Common myeloid progenitor, CD34-positive (primary cell): ENCODE measurements around the gene CCDC175.

Experiments
- CTCF ChIA-PET: fragments of 350-600 bp; sonication (Branson Sonifier 250); formaldehyde crosslinking; loops from one replicate; lab custom pipeline; 2021; ENCODE audit warnings: antibody characterized with exemption; lab: Charles Lee
- POLR2A ChIA-PET: fragments of 350-600 bp; sonication (Branson Sonifier 250); formaldehyde crosslinking; loops from one replicate; lab custom pipeline; 2021; ENCODE audit warnings: antibody characterized with exemption; lab: Charles Lee
- DNase-seq, 3 donors: peaks; one replicate each; pipeline versions ENCODE4 v3.0.0 to v3.0.0-alpha.2; 2013
- H3K27ac ChIP-seq, 2 experiments: 1 replicate in 1 of 2; 2 replicates in 1 of 2; pipeline ENCODE4 v1.7.0; 2013; ENCODE audit warnings: inconsistent platforms in 2 of 2, low read length in 2 of 2, mild to moderate bottlenecking in 2 of 2, low read depth in 1 of 2, moderate library complexity in 1 of 2; ENCODE audit not compliant: severe bottlenecking in 2 of 2, insufficient read depth in 1 of 2, poor library complexity in 1 of 2
- H3K27me3 ChIP-seq, 5 experiments: replicated peaks in 2 of 5; 1 replicate in 3 of 5; 2 replicates in 2 of 5; pipeline versions ENCODE4 v1.6.1 to v1.7.0; 2013; ENCODE audit warnings: low read length in 4 of 5, mild to moderate bottlenecking in 2 of 5, moderate library complexity in 2 of 5, inconsistent platforms in 1 of 5; ENCODE audit not compliant: insufficient read depth in 5 of 5, control insufficient read depth in 4 of 5
- H3K36me3 ChIP-seq, 4 experiments: 1 replicate in 2 of 4; 2 replicates in 2 of 4; pipeline versions ENCODE4 v1.6.1 to v1.7.0; 2013; ENCODE audit warnings: low read length in 3 of 4, control low read depth in 1 of 4, mild to moderate bottlenecking in 1 of 4; ENCODE audit not compliant: control insufficient read depth in 4 of 4, insufficient read depth in 4 of 4
- H3K4me1 ChIP-seq, 4 experiments: 1 replicate in 3 of 4; 2 replicates in 1 of 4; pipeline versions ENCODE4 v1.6.1 to v1.7.1; 2013; ENCODE audit warnings: low read length in 3 of 4, mild to moderate bottlenecking in 3 of 4, control low read depth in 1 of 4, inconsistent platforms in 1 of 4, moderate library complexity in 1 of 4; ENCODE audit not compliant: control insufficient read depth in 4 of 4, insufficient read depth in 4 of 4; ENCODE audit errors: control extremely low read depth in 1 of 4
- H3K4me3 ChIP-seq, 7 experiments: 1 replicate in 4 of 7; 2 replicates in 3 of 7; pipeline versions ENCODE4 v1.5.1 to v1.7.0; 2013; ENCODE audit warnings: mild to moderate bottlenecking in 7 of 7, low read length in 6 of 7, moderate library complexity in 6 of 7, inconsistent platforms in 2 of 7, low read depth in 2 of 7, control low read depth in 1 of 7; ENCODE audit not compliant: insufficient read depth in 4 of 7, control insufficient read depth in 1 of 7; ENCODE audit errors: extremely low read depth in 1 of 7
- H3K9me3 ChIP-seq, 5 experiments: 1 replicate in 4 of 5; 2 replicates in 1 of 5; pipeline versions ENCODE4 v1.6.1 to v1.7.1; 2013; ENCODE audit warnings: low read length in 4 of 5, mild to moderate bottlenecking in 2 of 5, inconsistent platforms in 1 of 5, low read depth in 1 of 5, moderate library complexity in 1 of 5; ENCODE audit not compliant: control insufficient read depth in 4 of 5, insufficient read depth in 2 of 5; ENCODE audit errors: control extremely low read depth in 1 of 5
- WGBS: methylation state at CpG from one replicate; pipeline ENCODE4 v1.1.5; 2013; ENCODE audit not compliant: insufficient coverage; 5-methylcytosine and 5-hydroxymethylcytosine counted together

CCDC175 gene

GRCh38 chr14:59591641-59592370, 15.2 kb upstream of the CCDC175 start:
- H3K9me3 ChIP-seq: peaks cover 0 to 6% (median 2%) of the 10 kb centered on the region in 5 experiments
- no peaks in the 10 kb centered on the region for H3K27me3 ChIP-seq
- CTCF ChIA-PET: interaction anchor here (1.0 kb wide), 1 partner anchor 15 kb away, joined by 3 read pairs; the partner anchor contains the start of gene CCDC175
- H3K36me3 ChIP-seq: no peaks in the 10 kb centered on the region
- H3K4me3 ChIP-seq: no peak overlapping the region
- no peak overlapping the region for H3K27ac ChIP-seq
- H3K4me1 ChIP-seq: peaks cover 0 to 2% (median 0%) of the 10 kb centered on the region in 4 experiments
- DNase-seq: no peak
- POLR2A ChIA-PET: no interaction called here
- 100% methylated on average over 1 of the region's 5 CpGs for WGBS

GRCh38 chr14:59588101-59588500, 11.5 kb upstream of the CCDC175 start:
- DNase-seq: no peak
- Histone ChIP-seq H3K27me3 (no peaks in the 10 kb centered on the region), H3K4me3 (no peak overlapping the region), H3K27ac (no peak overlapping the region), H3K36me3 (no peaks in the 10 kb centered on the region), H3K4me1 (peaks cover 10 to 22% (median 15%) of the 10 kb centered on the region in 4 experiments), H3K9me3 (peaks cover 0 to 6% (median 2%) of the 10 kb centered on the region in 5 experiments)
- POLR2A ChIA-PET: no interaction called here
- CTCF ChIA-PET: interaction anchor here (3.3 kb wide), 1 partner anchor 11 kb away, joined by 21 read pairs; the partner anchor contains the start of gene CCDC175
- WGBS: no CpG with 5 or more reads among the region's 3 CpGs

- peak in 2 of 3 donors; percentile 74 to 80 for DNase-seq
- WGBS: 0% methylated on average over 3 of the region's 10 CpGs
- Histone ChIP-seq H3K27ac (peak overlapping the region in 1 of 2 experiments; percentile 37), H3K4me3 (peak overlapping the region in 6 of 7 experiments; percentile 45 to 77 (median 60)), H3K4me1 (peaks cover 11 to 26% (median 17%) of the 10 kb centered on the region in 4 experiments), H3K27me3 (no peaks in the 10 kb centered on the region), H3K9me3 (no peaks in the 10 kb centered on the region), H3K36me3 (no peaks in the 10 kb centered on the region)
- ChIA-PET POLR2A (no interaction called here), CTCF (interaction anchor here (0.9 to 3.3 kb wide), 5 partner anchors 9 to 311 kb away, joined by 3 to 21 read pairs (median 3); partner anchors contain the start of gene CCDC175)
Observed at GRCh38 chr14:59585891-59586554, 9.4 kb upstream of the CCDC175 start.

- Histone ChIP-seq H3K27ac (no peak overlapping the region), H3K4me3 (peak overlapping the region in 3 of 7 experiments; percentile 47 to 68 (median 49)), H3K4me1 (peaks cover 11 to 26% (median 17%) of the 10 kb centered on the region in 4 experiments), H3K27me3 (no peaks in the 10 kb centered on the region), H3K9me3 (no peaks in the 10 kb centered on the region), H3K36me3 (no peaks in the 10 kb centered on the region)
- POLR2A ChIA-PET: interaction anchor here (0.6 kb wide), 1 partner anchor 694 kb away, joined by 4 read pairs; no protein-coding TSS in a partner anchor
- WGBS: 0% methylated on average over 2 of the region's 2 CpGs
- CTCF ChIA-PET: interaction anchor here (0.6 to 2.4 kb wide), 7 partner anchors 11 to 93 kb away, joined by 3 to 9 read pairs (median 3); no protein-coding TSS in a partner anchor
- DNase-seq: peak; percentile 40 to 75 (median 72)
Observed at GRCh38 chr14:59583755-59584154, 7.1 kb upstream of the CCDC175 start.

GRCh38 chr14:59582845-59583509, 6.4 kb upstream of the CCDC175 start:
- Histone ChIP-seq H3K9me3 (no peaks in the 10 kb centered on the region), H3K36me3 (no peaks in the 10 kb centered on the region), H3K27me3 (no peaks in the 10 kb centered on the region), H3K4me3 (peak overlapping the region in 5 of 7 experiments; percentile 27 to 68 (median 47)), H3K27ac (no peak overlapping the region), H3K4me1 (peaks cover 11 to 29% (median 17%) of the 10 kb centered on the region in 4 experiments)
- DNase-seq: peak; percentile 55 to 90 (median 85)
- ChIA-PET POLR2A (interaction anchor here (0.6 kb wide), 1 partner anchor 693 kb away, joined by 4 read pairs; no protein-coding TSS in a partner anchor), CTCF (interaction anchor here (0.6 to 2.4 kb wide), 5 partner anchors 10 to 93 kb away, joined by 3 to 9 read pairs (median 4); no protein-coding TSS in a partner anchor)
- 86% methylated on average over 7 of the region's 23 CpGs for WGBS

- CTCF ChIA-PET: interaction anchor here (0.9 to 1.9 kb wide), 3 partner anchors 71 to 78 kb away, joined by 5 to 8 read pairs (median 5); no protein-coding TSS in a partner anchor
- Histone ChIP-seq H3K9me3 (no peaks in the 10 kb centered on the region), H3K36me3 (no peaks in the 10 kb centered on the region), H3K27ac (no peak overlapping the region), H3K4me1 (peaks cover 11 to 31% (median 17%) of the 10 kb centered on the region in 4 experiments), H3K27me3 (no peaks in the 10 kb centered on the region), H3K4me3 (no peak overlapping the region)
- POLR2A ChIA-PET: no interaction called here
- WGBS: 100% methylated on average over 1 of the region's 3 CpGs
- no peak for DNase-seq
Observed at GRCh38 chr14:59582161-59582560, 5.5 kb upstream of the CCDC175 start.
